ACC112 (cell line): ENCODE results near the gene NFU1.

Experiments
- H2AFZ ChIP-seq: fragments of 200-600 bp; sonication (generic); one replicate; pipeline ENCODE4 v1.6.0; 2017; ENCODE audit warnings: antibody characterized with exemption, low read length; ENCODE audit not compliant: unreplicated experiment
- H3K27ac ChIP-seq: fragments of 200-600 bp; sonication (generic); 2 replicates; pipeline ENCODE4 v1.5.1; 2014; ENCODE audit warnings: low read depth, mild to moderate bottlenecking, antibody characterized with exemption, low read length, moderate library complexity
- H3K27me3 ChIP-seq: fragments of 200-600 bp; sonication (generic); 2 replicates; pipeline ENCODE4 v1.6.1; 2014; ENCODE audit warnings: mild to moderate bottlenecking, antibody characterized with exemption, low read length, moderate library complexity, mixed read lengths; ENCODE audit not compliant: insufficient read depth
- H3K36me3 ChIP-seq: fragments of 200-600 bp; sonication (generic); 2 replicates; pipeline ENCODE4 v1.6.1; 2016; ENCODE audit warnings: mild to moderate bottlenecking, antibody characterized with exemption, low read length, moderate library complexity, mixed read lengths; ENCODE audit not compliant: insufficient read depth
- H3K4me1 ChIP-seq: fragments of 200-600 bp; sonication (generic); one replicate; pipeline ENCODE4 v1.6.1; 2016; ENCODE audit warnings: low read length, mixed read lengths; ENCODE audit not compliant: insufficient read depth, unreplicated experiment, control insufficient read depth
- H3K4me3 ChIP-seq: fragments of 200-600 bp; sonication (generic); 2 replicates; pipeline ENCODE4 v1.5.1; 2014; ENCODE audit warnings: mild to moderate bottlenecking, low read depth, low read length
- H3K79me2 ChIP-seq: fragments of 200-600 bp; sonication (generic); one replicate; pipeline ENCODE4 v1.6.0; 2016; ENCODE audit warnings: low read length; ENCODE audit not compliant: control insufficient read depth, unreplicated experiment, insufficient read depth

The NFU1 gene

GRCh38 chr2:69353360-69353759 lies 83.9 kb downstream of the NFU1 start:
- no peak overlapping the region for H2AFZ ChIP-seq
- no peaks in the 10 kb centered on the region for H3K4me1 ChIP-seq
- H3K4me3 ChIP-seq: no peak overlapping the region
- peaks cover 7% of the 10 kb centered on the region for H3K79me2 ChIP-seq
- no peaks in the 10 kb centered on the region for H3K27me3 ChIP-seq
- H3K36me3 ChIP-seq: peaks cover 49% of the 10 kb centered on the region
- no peak overlapping the region for H3K27ac ChIP-seq

GRCh38 chr2:69348781-69349180 lies 88.5 kb downstream of the NFU1 start:
- H2AFZ ChIP-seq: no peak overlapping the region
- peaks cover 4% of the 10 kb centered on the region for H3K79me2 ChIP-seq
- H3K36me3 ChIP-seq: peaks cover 38% of the 10 kb centered on the region
- no peak overlapping the region for H3K27ac ChIP-seq
- H3K27me3 ChIP-seq: no peaks in the 10 kb centered on the region
- no peak overlapping the region for H3K4me3 ChIP-seq
- H3K4me1 ChIP-seq: no peaks in the 10 kb centered on the region
